H1 (cell line): ENCODE measurements around the gene STX16. TPM values are rescaled to one million over a fixed set of nuclear protein-coding genes. Genes with fewer than 3 reads are reported as not detected.

Source experiments
- RAD21 ChIP-seq, 2 experiments: IDR thresholded peaks in 1 of 2; conservative IDR thresholded peaks in 1 of 2; 2 replicates each; pipeline ENCODE4 v1.6.1; 2011; ENCODE audit warnings: low read depth in 2 of 2, low read length in 2 of 2, improper control_type of control experiment in 1 of 2, inconsistent platforms in 1 of 2, mild to moderate bottlenecking in 1 of 2, moderate library complexity in 1 of 2
- SIRT6 ChIP-seq: IDR thresholded peaks from one replicate; pipeline ENCODE4 v1.7.1; 2012; ENCODE audit warnings: low read length, inconsistent platforms
- ZNF274 ChIP-seq: IDR thresholded peaks from 2 replicates; pipeline ENCODE4 v1.7.0; 2012; ENCODE audit warnings: low read length, borderline replicate concordance; ENCODE audit errors: extremely low read depth
- polyA plus RNA-seq, 7 experiments: library from polyadenylated mRNA; depleted of rRNA in 3 of 7; stranded (reverse) in 5 of 7; unstranded in 2 of 7; fragments of >200 nt in 5 of 7; fragments of 200-250 nt in 2 of 7; gene quantifications; 1 replicate in 5 of 7; 2 replicates in 1 of 7; 4 replicates in 1 of 7; pipeline versions ENCODE4 v1.2.1 to v1.2.3, GENCODE V29; 2011 to 2013; ENCODE audit warnings: missing spikeins in 2 of 7, mixed read lengths in 2 of 7
- total RNA-seq: library from RNA; stranded (reverse); fragmentation: NEBNext Ultra II Directional; extraction: Animal tissue kit (Norgen Biotek cat#: 25700); gene quantifications from 2 replicates; pipeline ENCODE4 v1.2.1, GENCODE V29; 2021
- TF ChIP-seq, protein P1 (sequence below): IDR thresholded peaks from 2 replicates; pipeline ENCODE4 v1.6.1; 2012; ENCODE audit warnings: inconsistent platforms

Gene STX16
- total and polyA plus RNA-seq, 2 of the 8 experiments (the other 6 are each of a cell fraction or from before 2014, with no cell fraction given), result 45.2 to 61.6 TPM

DNA sequence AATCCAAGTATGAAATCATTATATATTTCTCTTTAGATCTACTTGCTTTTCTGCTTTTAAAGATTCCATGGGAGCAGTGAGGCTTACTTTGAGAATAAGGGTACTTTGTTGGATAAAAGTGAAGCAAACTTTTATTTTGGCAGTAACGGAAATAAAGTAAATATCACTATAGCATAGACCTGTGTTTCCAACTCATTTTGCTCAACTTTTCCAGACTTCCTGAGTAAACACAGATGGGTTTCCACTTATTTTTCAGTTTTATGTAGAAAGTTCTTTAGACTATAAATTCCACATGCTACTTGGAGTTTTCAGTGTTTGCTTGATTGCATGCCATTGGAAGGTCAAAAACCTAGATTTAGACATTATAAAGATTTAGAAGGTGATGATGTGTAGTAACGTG, 6.2 kb downstream of the STX16 start (continued):
- no peak for TF ChIP-seq RAD21 (IDR thresholded peaks at IDR 0.05 in 1 of 2, conservative IDR thresholded peaks at IDR 0.05 in 1 of 2; ENCODE audit: low read depth in 2 of 2, low read length in 2 of 2)
- no peak for TF ChIP-seq SIRT6
- TF ChIP-seq, protein P1, sequence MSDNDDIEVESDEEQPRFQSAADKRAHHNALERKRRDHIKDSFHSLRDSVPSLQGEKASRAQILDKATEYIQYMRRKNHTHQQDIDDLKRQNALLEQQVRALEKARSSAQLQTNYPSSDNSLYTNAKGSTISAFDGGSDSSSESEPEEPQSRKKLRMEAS, result no peak
- no peak for TF ChIP-seq ZNF274
- TF ChIP-seq, all 59 proteins: peak for 0
